Effector CD8-positive, alpha-beta T cell (primary cell): ENCODE data around the gene SLC6A19.
A peak's percentile ranks its signal among the peaks of the same experiment; 100 is the strongest.

Experiments used
- DNase-seq: peaks from one replicate; lab custom pipeline; 2025; lab: John Stamatoyannopoulos, UW

The SLC6A19 gene

DNA sequence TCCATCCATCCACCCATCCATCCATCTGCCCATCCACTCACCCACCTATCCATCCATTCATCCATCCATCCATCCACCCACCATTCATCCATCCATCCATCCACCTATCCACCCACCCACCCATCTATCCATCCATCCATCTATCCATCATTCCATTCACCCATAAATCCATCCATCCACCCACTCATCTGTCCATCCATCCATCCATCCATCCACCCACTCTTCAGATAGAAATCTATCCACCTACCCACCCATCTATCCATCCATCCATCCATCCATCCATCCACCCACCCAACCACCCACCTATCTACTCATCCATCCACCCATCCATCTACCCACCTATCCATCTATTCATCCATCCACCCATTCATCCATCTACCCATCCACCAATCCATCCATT is 35.0 kb upstream of the SLC6A19 start:
- no peak for DNase-seq

DNA sequence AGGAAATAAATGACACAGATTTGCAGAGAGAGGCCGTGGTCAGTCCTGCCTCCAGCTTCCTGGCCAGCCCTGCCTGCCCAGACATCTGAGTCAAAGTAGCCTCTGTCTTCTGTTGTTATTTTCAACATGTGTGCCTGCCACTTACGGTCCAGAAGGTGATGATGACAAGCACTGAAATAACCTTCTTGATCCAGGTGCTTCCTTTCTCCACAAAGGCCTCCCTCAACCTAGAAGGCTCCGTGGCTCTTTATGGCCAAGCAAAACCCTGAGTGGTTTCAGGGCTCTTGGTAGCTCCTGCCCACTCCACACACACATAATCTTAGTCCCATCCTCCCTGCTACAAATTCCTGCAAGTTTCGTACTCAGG is 34.1 kb upstream of the SLC6A19 start:
- DNase-seq = no peak

DNA sequence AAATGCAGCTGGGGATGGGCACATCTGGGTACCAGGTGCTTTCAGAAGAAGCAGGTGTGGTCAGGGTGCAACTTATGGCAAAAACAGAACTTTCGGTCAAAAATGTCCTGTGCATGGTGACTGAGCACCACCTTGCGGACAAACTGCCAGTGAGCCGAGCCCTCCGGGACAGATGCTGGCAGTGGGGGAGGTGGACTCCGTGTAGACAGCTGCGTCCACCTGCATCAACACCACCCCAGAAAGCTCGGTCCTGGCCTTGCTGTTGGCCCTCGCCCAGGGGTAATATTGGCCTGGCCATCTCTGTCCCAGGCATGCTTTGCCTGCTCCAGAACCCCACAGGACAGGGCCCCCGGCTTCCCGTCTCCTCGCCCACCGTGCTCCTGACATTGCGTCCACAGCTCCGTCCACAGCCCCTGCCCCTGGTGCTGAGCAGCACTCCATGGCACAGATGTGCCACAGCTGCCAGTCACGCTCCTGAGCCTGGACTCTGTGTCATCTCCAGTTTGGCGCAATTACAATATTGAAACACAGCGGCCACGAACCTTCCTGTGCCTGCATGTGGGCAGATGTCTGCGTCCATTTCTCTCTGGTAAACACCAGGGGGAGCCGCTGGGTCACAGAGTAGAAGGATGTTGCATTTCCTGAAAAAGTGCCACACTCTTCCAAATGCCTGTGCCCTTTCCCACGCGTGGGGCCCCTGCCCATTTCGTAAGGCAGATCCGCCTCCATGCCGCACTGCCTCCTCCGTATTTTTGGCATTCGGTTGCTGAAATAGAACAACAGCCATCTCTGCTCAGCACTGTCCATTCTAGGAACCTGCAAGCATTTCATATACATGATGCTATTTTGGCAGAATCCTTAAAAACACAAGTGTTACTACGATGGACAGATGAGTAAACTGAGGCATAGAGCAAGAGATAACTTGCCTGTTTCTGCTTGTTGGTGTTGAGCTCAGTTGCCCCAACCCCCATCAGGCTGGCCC is 33.4 kb upstream of the SLC6A19 start:
- DNase-seq = peak; percentile 50

DNA sequence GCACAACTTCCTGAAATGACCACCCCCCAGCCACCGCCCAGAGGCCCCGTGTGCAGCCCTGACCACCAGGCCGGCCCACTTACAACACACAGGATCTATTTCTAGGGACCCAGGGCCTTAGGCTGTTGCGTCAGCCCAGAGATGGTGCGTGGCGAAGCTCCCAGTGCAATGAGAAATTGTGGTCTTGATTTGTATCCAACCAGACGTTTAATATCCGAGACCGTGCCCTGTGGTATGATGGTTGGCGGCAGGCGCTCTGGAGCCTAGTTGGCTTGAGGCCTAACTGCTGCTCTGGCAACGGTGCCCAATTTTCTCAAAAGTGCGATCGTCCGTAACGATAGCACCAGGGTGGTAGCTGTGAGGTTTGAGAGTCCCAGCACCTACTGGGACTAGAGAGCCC is 32.6 kb upstream of the SLC6A19 start:
- DNase-seq = no peak

DNA sequence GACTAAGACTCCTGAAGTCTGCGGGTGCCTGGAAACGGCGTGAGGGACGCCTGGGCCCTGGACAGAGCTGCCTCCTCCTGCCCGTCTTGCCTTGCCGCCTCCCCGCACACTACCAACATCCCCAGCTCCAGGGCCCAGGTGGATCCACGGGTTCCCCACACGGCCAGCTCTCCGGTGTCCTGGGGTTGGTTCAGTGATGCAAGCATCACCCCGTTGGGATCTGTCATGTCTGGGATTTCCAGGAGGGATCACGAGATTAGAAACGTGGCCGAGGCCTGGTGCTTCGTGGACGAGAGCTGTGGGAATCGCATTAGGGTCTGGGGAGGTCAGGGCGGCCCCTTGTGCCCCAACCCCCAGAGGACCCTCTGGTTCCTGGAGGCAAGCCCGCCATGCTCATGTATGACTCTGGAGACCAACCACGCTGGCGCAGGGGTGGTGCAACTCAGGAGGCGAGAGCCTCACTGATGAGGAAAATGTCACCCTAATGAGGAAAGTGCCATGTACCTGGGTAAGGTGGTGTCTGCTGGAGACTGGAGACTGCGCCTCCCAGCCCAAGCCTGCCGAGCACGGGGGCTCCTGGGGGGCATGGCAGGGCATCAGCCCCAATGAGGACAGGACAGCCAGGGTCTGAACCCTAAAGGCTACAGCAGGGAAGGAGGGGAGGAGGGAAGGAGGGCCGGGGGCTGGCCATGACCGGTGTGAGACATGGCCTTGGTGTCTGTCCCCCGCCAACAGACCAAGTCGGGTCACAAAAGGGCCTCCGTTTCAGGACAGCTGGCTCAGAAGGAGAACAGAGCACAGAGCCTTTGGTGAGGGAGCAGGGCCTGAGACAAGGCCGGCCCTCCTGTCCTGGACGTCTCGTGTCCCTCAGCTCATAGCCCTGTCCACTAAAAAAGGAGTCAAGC is 31.9 kb upstream of the SLC6A19 start:
- no peak for DNase-seq

DNA sequence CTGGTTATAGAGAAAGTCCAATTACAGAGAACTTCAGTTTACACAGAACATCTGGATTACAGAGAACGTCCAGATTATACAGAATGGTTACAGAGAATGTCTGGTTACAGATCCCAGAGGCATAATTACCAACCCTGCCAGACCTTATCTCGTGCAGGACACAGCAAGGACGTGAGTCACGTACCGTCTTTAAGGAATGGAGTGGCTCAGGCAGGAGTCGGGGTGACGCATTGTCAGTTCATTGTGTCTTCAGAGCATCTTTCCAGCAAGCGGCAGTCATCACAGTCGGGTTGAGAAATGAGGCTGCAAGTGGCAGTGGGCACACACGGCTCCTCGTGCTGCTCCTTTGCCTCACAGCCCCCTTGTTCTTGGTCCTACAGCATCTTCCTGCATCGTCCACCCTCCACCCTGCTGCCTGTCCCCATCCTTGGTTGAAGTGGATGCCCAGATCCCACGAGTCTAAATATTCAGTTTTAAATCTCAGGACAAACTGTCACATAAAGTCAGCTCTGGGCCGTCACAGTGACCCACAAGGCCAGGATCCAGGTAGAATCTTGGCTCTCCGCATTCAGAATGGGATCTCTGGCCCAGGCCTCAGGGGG is 30.0 kb upstream of the SLC6A19 start:
- DNase-seq = no peak

DNA sequence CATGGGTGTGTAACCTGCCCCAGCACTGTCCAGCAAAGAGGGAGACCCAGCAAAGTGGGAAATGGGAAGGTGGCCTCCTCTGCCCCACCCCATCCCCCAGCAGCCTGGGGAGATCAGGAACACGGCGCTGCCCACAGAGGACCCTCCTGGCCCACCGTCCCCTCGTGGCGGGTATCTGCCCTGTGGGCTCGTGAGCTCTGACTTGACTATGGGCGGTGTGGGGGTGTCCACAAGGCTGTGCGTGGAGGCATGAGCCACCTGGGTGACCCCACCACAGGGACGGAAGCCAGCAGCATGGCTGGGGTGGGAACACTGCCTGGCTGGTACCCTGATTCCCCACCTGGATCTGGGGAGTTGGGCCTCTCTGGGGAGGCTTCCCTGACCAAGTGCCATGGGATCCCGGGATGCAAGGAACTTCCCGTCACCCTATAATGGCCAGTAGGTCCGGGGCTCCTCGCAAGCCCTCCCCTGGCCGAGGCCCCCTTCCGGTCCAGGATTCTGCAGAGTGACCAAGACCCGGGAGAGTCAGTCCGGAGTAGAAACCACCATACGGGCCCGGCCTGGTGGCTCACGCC is 29.3 kb upstream of the SLC6A19 start:
- no peak for DNase-seq

DNA sequence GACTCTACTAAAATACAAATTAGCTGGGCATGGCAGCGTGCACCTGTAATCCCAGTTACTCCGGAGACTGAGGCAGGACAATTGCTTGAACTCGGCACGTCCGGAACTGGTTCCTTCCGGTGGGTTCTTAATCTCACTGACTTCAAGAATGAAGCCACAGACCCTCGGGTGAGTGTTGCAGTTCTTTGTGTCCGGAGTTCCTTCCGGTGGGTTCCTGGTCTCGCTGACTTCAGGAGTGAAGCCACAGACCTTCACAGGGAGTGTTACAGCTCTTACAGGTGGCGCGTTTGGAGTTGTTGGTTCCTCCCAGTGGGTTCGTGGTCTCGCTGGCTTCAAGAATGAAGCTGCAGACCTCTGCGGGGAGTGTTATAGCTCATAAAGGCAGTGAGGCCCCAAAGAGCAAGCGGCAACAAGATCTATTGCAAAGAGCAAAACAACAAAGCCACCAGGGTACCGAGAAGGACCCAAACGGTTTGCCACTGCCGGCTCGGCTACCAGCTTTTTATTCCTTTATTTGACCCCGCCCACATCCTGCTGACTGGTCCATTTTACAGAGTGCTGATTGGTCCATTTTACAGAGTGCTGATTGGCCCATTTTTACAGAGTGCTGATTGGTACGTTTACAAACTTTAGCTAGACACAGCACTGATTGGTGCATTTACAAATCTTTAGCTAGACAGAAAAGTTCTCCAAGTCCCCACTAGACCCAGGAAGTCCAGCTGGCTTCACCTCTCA is 28.6 kb upstream of the SLC6A19 start:
- peak; percentile 2 for DNase-seq

DNA sequence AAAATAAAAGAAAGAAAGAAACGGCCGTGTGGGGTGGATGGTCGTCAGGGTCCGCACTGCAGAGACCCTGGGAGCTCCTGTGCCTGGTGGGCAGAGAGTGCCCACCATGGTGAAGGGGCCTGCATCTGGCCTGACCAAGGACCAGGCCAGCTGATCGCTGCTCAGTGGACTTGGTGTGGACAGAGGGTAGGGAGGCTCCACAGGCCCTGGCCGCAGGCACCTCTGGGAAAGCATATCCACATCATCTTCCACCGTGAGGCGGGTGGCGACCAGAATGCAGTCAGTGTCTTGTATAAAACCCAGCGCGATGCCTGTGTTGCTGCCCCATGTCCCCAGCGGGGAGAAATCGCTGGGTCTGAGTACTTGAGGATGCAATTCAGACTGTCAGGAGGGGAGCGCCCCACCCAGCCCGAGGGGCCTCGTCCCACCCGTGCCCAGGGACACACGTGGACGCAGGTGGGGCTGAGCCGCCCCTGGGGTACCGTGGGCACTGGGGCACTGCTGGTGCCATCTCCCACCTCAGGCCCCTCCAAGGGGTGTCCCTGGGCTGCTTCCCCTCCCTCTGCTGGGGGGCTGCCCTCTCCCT is 27.8 kb upstream of the SLC6A19 start:
- DNase-seq = no peak

DNA sequence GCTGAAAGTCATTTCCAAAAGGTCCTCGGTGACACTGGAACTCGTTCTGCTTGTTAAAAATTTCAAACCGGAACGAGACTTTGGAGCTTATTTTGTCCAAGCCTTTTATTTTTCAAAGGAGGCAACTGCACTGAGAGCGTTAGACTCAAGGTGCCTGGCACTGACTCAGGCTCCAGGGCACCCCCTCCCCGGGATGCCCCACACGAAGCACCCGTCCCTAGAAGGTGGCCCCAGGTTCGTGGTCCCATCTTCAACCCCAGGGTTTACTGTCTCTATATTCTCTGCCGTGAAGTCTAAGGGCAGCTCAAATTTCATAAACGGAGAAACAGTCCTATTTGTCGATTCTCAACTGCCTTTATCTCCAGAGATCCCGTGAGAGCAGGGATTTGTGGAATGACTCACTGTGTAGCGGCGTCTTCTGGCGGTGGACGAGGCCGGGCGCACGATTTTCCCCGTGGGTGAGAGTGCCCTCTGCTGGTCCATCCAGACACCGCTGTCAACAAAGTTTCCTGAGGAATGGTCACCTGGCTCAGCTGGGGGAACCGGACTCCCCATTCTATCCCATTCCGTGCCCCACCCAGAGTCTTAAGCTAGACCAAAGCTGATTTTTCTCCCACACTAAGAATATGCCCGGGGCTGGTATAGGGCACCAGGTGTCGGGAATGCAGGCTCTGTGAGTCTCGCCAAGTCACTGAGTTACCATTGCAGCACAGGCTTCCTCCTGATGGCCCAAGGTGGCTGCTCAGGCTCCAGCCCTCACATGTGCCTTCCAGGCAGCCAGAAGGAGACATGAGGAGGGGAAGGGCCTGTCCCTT is 27.1 kb upstream of the SLC6A19 start:
- DNase-seq = peak; percentile 17

DNA sequence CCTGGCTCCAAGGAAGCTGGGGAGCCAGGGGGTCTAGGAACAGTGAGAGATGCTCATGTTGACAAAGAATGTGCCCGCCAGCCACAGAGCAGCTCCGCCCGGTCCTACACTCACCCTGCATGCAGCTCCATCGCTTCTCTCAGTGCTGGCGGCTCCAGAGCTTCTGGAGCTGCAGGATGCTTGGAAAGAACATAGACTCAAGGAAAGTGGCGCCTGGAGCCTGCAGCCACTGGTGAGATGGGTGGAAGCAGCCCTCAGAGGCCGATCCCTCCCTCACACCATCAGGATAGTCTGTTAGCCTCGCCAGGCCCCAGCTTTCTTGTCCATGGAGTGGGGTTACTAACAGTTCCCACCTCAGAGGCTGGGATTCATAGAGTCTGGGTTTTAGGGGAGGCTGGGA is 26.4 kb upstream of the SLC6A19 start:
- DNase-seq = no peak

DNA sequence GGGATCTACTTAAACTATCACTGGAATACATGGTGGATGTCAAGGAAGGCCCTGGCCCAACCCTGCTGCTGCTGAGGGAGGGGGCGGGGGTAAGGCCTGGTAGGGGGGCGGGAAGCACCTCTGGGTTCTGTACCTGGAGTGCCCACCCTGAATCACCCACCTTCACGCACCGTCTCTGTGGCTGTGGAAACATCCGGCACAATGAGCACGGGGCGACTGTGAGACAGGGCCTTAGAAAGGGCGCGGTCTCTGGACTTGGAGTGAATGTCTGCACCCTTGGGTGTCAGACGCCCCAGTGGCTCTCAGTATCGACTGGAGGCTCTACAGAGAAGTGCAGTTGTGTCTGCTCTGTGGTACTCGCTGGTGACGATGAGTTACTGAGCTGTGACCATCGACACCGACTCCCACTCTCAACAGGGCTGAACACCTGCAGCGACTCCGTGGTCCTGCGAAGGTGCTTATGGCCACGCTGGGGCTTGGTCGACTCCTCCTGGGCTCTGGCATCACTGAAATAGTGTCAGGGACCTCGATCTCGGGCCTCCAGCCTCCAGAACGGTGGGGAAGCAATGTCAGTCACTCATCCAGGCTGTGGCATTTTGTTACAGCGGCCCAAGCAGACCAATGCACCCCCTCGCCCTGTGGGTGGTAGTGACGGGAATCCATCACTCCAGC is 25.5 kb upstream of the SLC6A19 start:
- DNase-seq = no peak

DNA sequence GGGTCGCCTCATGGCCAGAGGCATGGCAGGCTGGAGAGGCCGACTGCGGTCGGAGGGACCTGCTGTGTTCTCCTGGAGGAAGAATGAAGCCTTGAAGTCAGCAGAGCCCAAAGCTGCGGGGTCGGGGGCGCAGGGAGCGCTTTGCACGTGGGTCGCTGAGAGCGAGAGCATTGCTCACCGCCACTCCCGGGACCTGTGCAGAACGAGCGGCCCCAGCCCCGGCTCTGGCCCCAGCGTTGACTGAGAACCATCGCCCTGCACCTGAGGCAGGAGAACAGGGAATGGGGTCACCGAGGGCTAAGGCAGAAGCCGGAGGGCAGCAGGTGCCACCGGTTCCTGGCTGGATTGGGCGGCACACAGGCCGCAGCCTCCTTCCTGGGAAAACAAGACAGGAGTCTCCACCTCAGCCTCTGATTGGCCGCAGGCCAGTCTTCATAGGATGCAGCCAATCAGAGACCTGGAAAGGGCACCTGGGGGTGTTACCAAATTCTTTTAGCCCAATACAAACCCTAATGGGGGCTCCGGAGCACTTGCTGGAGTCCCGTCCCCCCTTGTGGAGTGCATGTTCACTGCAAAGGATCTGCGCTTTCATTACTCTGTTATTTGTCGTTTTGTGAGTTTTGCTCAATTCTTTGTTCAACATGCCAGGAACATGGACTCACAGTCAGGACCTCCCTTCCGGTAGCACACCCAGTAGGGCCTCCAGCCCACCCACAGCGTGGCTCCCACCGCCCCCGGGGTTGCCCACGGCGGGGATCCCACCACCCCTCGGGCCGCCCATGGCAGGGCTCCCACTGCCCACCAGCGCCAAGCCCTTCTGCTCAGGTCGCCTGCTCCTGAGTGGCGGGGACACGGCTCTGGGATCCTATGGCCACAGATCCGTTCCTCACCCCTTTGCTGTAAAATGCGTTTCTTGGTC is 24.7 kb upstream of the SLC6A19 start:
- DNase-seq = no peak

DNA sequence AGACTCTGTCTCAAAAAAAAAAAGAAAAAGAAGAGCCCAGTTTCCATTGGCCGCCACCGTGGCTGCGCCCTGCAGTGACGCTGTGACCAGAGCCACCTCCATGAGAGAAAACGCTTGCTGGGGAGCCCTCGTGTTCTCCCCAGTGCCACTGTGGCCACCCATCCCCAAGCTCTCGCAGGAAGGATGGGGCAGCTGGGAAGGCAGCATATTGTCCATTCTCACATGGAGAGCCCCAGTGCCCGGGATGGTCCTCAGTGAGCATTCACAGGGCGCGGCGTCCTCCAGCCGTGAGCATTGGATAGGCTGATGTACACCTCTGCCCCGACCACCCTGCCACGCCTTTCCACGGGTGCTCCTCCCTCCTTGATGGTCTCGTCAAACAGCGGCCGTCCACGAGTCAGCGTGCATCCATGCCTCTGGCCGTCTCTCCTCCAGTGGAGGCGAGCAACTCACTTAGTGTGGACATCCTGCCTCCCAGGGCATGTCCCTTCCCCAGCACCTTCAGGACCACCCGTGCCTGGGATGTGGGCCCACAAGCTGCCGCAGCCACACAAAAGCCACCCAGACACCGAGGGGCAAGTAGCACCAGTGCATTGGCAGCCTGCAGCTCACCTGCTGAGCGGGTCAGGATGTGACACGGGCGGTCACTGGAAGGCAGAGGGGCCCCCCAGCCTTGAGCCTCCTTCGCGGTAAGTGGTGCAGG is 23.4 kb upstream of the SLC6A19 start:
- DNase-seq = no peak

DNA sequence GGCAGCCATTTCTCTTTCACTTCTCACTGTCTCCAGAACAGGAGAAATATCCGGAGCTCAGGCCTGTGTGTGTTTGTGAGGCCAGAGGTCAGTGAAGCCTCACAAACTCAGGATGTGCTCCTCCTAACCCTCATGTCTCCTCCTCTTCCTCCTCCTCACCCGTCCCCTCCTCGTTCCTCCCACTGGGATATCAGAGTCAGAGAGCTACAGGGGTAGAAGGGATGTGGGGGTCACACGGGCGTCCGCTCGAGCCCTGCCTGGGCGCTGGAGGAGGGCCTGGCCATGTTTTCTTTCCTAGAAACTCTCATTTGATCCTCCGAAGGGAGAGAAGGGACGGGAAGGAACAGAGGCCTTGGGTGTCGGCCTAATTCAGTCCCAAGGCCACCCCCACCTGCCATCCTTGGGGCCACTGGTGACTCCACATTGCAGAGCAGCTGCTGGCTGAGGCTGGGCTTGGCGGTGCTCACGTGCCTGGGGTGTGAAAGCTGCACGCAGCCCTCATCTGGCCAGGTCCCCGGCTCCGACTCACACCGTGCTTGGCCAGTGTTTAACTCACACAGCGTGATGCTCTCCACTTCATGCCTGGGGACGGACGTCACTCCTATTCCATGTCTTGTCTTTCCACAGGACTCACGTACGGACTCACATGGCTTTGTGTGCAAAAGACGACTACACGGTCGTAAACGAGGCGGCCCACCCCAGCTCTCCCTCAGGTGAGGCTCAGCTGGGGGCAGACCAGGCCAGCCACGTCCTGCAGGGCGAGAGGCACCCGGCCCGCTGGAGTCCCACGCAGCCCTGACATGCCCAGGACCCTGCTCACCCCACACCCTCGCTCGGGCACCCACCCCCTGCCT is 22.6 kb upstream of the SLC6A19 start:
- DNase-seq = no peak

DNA sequence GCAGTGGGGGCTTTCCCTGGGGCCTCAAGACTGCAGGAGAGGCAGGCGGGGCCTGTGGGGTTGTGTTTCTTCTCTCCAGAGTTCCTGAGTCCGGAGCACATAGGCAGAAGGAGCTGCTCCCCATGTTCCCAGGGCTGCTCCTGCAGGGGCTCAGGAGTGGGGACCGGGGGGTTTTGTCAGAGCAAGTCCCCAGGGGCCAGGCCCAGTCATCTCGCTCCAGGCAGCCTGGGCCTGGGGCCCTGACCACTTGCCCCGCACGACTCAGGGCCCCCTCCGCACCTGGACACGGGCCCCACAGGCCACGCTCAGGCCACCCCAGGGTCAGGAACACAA is 22.0 kb upstream of the SLC6A19 start:
- DNase-seq = no peak

DNA sequence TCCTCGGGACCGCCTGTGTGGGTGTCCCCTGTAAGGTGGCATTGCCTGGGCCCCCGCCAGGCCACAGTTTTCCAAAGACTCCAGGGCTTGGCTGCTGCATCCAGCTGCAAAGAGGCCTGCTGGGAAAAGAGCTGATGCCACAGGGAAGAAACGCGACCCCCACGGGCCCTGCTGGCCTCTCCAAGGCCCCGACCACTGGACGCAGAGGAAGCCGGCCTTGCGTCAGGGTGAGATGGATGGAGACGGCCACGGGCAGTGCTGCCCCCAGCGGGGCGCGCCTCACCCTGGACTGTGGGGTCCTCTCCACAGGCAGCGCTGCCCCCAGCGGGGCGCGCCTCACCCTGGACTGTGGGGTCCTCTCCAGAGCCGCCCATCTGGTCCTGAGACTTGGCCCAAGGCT is 21.3 kb upstream of the SLC6A19 start:
- no peak for DNase-seq
